Measurements from ENCODE around the gene TRIM3. TPM values are rescaled to one million over a fixed set of nuclear protein-coding genes. Genes with fewer than 3 reads are reported as not detected.

The TRIM3 gene
- total and polyA plus RNA-seq, 2 of the 8 experiments (the other 6 are each of a cell fraction or from before 2014, with no cell fraction given) = 10.7 to 14.3 TPM

DNA sequence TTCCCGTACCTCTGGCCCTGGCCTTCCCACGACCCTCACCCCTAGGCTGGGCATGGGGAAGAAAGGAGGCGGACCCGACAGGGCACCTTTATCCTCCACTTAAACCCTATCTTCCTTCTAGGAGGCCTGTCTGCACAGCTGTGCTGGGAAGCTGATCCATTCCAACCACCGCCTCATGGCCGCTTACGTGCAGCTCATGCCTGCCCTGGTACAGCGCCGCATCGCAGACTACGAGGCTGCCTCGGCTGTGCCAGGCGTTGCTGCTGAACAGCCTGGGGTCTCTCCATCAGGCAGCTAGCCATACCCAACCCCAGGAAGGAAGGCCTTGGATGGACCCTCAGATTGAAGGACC is 8.2 kb upstream of the TRIM3 start (continued):
- no peak for TF ChIP-seq RXRA (IDR thresholded peaks at IDR 0.05; ENCODE audit: insufficient read depth, low read depth, low read length)
- no peak for TF ChIP-seq KDM5A (IDR thresholded peaks at IDR 0.05; ENCODE audit: low read length)
- TF ChIP-seq TAF7 (optimal IDR thresholded peaks at IDR 0.05; ENCODE audit: borderline replicate concordance, low read depth, low read length) = no peak
- TF ChIP-seq KDM4A (IDR thresholded peaks at IDR 0.05; ENCODE audit: low read depth, low read length, severe bottlenecking) = no peak
- no peak for TF ChIP-seq HDAC6 (IDR thresholded peaks at IDR 0.05; ENCODE audit: low read depth, low read length)

Measured in H1 (cell line).